Embryonic facial prominence (tissue), 1 donor: ENCODE measurements around the gene SNX13.

Source experiments
- DNase-seq: peaks from one replicate; pipeline ENCODE4 v3.0.0-alpha.2; 2016; ENCODE audit errors: extremely low spot score

The SNX13 gene, protein sequence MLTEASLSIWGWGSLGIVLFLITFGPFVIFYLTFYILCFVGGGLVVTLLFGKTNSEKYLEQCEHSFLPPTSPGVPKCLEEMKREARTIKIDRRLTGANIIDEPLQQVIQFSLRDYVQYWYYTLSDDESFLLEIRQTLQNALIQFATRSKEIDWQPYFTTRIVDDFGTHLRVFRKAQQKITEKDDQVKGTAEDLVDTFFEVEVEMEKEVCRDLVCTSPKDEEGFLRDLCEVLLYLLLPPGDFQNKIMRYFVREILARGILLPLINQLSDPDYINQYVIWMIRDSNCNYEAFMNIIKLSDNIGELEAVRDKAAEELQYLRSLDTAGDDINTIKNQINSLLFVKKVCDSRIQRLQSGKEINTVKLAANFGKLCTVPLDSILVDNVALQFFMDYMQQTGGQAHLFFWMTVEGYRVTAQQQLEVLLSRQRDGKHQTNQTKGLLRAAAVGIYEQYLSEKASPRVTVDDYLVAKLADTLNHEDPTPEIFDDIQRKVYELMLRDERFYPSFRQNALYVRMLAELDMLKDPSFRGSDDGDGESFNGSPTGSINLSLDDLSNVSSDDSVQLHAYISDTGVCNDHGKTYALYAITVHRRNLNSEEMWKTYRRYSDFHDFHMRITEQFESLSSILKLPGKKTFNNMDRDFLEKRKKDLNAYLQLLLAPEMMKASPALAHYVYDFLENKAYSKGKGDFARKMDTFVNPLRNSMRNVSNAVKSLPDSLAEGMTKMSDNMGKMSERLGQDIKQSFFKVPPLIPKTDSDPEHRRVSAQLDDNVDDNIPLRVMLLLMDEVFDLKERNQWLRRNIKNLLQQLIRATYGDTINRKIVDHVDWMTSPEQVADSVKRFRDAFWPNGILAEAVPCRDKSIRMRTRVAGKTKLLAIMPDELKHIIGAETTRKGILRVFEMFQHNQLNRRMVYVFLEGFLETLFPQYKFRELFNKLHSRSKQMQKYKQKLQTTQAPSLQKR

DNA sequence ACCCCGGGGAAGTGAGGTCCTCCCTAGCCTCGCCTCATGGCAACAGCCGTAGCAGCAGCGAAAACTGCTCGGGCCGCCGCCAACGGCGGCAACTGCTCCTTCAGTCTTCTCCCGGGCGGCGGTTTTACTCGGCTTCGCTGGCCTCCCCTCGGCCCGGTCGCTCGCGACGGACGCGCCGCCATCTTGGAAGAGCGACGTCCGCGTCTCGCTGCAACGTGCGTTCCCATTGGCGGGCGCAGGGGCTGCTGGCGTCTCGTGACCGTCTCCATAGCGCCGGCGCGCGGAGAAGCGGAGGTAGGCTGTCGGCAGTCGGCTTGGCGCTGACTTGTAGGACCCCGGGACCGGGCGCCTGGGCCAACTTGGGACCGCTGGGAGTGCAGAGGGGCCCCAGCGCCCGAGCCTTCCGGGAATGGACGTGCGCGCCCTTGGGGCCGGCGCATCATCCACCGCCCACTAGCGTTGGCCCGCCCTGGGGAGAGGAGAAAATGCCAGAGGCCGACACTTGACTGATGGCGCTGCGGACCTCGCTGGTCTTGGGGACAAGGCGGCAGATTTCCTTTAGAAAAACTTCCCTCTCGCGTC, at the start of gene SNX13:
TSS of gene SNX13 (minus strand) at position 193 of the 582 bp plus-strand sequence. CDS start 199 bp downstream, outside the sequence.
- peak; percentile 80 for DNase-seq

DNA sequence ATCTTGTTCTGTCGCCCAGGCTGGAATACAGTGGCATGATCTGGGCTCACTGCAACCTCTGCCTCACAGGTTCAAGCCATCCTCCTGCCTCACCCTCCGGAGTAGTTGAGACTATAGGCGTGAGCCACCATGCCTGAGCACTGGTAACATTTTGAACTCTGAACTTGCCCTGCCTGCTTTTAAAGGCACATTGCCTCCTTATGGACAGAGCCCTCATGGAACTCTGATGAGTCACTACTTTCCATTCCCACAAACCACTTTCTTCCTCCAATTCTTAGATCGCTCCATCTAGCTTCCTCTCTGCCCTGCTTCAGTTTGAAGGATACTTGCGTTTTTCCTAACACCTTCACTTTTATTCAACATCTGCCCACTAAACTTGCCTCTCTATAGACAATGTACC, 49.3 kb upstream of the SNX13 start:
- no peak for DNase-seq

DNA sequence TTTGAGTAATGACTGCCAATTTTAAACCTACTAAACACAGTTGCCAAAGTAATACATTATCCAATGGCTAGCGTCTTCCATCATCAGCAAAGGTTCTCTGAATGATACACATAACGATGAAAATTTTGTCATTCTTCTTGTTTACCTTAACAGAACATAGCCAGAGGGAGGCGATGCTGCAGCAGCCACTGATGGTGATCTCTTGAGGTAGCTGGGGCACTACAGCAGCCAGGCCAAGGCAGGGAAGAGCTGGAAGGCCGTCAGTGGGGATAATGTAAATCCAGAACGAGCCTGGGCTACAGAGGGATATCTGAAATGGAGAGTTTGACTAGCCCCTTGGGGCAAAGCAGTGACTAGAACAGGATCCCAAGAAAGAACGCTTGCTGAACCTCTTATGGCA, 48.6 kb upstream of the SNX13 start:
- no peak for DNase-seq

DNA sequence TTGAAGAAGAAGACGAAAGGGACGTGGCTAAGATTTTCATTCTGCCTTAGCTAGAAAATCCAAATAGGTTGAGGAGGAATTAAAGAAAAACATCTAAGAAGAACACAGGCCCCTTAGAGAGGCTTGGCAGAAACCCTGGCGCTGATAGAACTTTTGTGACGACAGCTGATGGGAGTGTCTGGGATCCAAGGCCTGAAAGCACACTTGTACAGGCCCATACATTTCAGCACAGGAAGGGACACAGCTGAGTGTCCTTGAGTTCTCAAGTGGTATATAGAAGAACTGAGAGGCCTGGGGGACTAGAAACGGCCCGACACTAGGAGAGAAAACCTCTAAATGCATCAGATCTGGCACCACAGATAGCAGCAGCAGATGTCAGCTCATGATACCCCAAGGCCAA, 47.8 kb upstream of the SNX13 start:
- no peak for DNase-seq

DNA sequence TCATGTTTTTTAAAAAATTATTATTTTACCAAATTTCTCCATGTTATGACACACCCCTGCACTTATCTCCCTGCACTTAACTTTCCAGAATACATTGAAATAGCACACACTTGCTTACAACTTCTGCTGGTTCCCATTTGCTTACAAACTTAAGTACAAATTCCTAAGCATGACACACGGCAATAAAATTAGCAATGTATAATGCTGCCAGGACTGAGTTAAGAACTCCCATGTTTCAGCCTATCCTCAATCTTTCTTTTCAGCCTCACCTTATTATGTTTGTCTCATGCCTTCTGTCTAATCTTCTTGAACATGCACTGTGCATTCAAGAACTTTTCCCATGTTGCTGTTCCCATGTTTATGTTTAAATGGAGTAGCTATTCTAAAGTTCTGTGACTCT, 46.6 kb upstream of the SNX13 start:
- DNase-seq: no peak

DNA sequence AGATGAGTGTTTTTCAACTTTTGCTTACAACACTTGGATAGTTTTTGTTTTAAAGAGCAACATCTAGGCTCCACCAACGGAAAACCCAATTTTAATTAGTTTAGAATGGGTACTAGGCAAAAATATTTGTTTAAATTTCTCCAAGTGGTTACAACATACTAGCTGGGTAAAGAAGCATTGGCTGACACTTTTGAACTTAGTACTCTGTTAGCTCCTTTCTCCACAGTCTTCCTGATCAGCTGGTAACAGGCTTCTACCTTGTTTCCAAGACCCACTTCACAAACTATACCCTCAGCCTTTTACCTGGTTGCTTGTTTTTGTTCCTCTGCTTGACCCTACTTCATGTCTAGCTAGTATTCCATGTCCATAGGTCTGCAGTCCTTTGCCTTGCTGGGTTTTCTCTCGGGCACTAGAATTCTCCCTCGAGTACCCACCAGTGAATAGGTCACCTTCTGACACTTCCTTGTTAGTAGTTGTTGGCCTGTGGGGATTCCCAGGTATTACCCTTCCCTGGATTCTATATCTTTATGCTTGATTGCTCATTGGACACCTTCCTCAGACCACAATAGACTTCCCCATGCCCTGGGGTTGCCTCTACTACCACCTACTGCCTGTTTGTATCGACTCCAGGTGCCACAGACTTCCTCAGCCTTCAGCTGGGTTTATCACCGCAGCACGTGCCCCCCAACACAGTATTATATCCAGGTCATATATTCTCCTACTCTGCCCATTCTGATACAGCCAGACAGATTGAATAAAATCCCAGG, 45.4 kb upstream of the SNX13 start:
- no peak for DNase-seq

DNA sequence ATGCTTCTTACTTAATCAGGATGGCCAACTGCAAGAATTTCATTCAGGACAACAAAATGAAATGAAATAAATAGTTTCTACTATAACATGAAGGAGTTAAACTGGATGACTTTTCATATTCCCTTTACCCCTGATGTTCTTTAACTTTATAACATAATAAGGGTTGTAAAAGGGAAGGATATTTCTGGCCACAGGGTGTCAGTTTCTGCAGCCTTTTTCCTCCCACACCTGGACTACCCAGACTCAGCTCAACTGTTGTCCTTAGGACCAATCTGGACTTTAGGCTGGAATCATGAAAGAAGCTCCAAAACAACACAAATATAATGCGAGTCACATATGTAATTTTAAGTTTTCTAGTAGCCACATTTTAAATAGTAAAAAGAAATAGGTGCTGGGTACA, 44.0 kb upstream of the SNX13 start:
- no peak for DNase-seq

DNA sequence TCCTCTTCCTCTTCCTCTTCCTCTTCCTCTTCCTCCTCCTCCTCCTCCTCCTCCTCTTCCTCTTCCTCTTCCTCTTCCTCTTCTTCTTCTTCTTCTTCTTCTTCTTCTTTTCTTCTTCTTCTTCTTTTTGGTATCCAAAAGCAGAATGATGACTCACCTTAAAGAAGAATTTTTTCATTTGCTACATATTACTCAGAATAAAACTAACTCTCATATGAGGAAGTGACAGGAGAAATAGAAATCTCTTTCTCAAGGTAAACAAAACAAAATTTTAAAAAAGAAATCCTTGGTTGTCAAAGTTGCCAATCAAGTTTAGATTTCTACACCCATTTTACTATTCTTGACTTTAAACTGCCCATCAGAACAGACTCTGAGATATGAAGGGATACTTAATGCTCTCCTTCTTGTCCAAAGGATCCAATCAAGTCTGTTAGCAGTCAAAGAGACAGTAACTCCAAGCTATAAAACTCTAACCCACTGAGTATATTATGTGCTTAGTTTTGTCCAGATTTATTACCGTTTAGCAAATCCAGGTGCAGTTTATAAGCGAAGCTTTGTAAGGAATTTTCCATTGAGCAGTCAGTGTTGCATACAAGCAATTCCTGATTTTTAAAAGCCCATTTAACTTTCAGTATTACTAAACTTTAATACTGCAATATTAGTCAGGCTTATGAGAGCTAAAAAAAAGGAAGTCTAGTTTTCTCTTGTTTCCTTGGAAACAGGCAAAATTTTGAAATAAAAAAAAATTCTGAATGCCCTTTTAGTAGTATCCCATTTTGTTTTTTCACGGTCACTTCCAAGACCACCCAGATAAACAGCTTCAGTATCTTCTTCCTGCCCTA, 43.1 kb upstream of the SNX13 start:
- DNase-seq: no peak

DNA sequence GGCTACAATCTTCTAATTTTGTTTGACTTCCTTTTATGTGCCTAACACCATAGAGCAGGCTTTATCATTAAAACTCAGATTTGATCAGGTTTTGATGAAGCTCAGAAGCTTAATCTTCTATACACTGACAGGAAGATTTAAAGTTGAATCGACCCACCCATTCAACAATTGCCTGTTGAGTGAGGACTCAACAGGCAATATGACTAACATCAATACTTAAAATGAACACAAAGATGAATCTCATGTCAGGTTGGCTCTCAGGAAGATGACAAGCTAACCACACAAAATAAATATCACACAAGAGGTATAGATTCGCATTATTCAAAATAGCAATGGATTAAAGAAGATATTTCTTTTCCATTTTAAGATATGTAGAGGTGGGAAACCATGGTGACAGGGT, 36.7 kb upstream of the SNX13 start:
- DNase-seq: no peak

DNA sequence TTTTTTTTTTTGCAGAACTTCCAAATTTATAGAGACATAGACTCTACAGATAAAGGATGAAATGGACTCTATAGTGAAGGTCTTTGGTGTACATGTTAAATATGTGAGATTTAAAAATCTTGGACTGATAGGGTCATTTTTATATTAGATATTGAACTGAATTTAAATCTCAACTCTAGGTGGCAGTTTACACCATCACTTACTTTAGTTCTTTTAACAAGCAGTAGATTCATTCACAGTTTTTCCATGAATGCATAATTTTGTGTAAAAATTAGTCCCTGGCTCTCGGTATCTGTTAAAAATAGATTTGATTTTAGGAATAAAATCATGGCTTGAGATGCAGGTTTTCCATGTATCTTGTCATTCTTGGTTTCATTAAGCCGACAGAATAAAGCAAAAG, 31.1 kb upstream of the SNX13 start:
- no peak for DNase-seq

DNA sequence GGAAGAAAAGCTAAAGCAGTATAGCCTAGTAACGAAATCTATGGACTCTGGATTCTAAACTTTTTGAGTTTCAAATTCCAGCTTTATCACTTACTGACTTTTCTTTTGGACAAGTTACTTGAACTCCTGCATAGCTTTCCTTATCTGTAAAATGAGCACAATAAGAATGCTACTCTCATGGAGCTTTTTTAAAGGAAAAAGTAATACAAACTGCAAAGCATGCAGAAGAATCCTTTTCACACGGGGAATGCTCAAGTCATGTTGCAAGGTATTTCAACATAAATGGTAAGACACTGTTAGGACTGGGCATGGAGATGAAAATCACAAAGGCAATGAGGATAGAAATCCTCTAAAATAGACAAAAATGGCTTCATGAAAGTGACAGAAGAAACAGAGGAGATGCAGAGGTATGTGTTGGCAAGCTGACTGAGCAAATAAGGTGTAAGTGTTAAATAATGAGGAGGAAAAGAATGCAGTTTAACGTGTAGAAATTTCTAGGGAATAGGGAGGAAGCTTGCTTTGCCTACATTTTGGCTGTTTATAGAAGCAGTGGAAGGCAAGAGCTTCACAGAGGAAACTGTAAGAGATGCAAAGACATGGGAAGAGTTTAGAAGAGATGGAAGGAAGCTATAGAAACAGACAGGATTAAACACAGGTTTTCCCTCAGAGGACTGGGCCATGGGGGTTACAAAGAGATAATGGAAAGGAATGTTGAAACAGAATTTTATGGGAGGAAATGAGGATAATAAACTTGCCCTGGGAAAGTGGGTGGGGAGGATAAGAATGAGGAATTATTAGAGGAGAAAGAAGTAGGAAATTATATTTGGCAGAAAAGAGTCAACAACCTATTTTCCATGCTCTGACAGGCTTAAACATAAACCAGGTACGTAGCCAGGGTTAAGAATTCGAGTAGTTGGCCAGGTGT, 28.8 kb upstream of the SNX13 start:
- no peak for DNase-seq

DNA sequence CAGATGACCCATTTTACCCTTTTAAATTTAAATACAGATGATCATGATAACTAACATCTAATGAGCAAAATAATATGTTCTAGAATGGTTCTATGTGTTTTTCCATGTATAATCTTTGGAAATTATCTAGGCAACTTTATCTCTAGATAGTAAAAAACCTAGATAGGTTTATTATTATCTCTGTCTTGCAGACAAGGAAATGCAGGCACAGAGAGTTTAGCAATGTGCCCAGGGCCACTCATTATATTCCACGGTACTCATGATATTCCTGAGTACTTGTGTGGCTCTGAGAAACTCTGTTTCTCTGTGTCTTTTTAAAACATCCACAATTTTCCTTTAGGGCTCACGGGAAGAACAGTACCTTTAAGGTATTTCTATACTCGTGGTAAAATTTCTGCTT, 26.4 kb upstream of the SNX13 start:
- DNase-seq: no peak

DNA sequence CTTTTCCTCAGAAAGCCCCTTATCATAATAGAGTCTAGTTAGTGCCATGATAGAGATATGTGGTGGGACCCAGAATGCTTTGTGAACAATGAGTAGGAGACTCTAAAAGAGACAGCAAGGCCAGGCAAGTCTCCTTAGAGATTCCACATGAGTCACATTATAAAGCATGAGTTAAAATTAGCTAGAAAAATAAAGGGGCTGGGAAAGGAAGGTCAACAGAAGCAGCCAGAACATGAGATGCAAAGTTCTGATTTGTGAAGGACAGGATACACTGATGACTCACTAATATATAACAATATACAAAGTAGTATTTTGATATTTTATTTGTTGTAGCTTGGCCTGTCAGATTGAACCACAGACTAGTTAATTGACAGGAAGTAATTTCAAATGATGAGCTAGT, 25.3 kb upstream of the SNX13 start:
- DNase-seq: no peak

DNA sequence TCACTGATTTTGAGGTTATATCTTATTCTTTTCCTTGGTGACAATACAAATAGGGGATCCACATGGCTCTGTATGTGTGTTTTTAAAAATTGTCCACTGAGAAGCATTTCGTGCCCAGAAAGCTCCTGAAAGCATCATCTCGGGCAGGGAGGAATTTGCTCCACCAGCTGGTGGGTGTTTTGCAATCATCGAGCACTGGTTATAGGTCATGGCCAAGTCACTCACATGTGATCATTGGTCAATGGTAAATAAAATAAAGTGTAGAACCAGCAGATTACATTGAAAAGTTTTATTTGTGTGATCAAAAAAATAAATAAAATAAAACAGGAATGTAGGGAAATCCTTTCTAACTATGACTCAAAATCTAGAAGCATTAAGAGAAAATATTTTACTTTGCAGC, 23.0 kb upstream of the SNX13 start:
- DNase-seq: no peak

DNA sequence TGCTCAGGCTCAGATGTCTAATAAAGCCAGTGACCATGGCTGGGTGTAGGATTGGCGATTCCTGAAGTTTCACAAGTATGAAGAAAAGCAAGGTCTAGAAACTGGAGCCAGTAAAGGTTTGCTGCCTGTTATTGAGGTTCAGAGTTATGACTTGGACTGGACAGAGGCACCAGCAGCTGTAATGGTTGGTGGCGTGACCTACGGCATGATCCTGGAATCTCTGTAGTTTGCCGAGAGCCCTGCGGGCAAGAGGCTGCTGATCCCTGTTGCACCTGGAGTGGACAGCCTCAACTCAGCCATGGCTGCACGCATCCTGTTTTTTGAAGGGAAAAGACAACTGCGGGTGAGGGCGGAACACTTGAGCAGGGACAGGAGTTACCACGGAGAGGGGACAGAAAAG, 22.4 kb upstream of the SNX13 start:
- no peak for DNase-seq

DNA sequence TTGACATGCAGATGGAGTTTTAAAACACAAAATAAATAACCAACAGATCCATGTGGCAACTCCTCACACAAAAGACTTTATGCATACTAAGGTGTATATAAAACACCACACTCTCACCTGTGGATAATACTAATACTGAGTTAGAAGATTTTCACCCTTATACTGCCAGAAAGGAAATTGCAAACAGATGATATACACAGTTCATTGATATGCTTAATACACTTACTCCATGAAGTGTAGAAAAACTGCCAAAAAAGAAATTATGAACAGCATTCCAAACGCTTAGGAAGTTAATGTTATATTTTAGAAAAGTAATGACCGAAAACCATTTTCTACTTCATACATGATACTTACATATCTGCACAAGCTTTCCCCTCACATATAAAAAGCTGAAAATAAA, 17.6 kb upstream of the SNX13 start:
- no peak for DNase-seq

DNA sequence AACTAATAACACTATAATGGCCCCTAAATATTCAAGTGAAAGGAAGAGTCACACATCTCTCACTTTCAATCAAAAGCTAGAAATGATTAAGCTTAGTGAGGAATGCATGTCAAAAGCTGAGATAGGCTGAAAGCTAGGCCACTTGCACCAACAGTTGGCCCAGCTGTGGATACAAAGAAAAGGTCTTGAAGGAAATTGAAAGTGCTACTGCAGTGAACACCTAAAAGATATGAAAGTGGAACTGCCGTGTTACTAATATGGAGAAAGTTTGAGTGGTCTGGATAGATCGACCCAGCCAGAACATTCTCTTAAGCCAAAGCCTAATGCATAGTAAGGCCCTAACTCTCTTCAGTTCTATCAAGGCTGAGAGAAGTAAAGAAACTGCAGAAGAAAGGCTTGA, 12.1 kb upstream of the SNX13 start:
- no peak for DNase-seq

DNA sequence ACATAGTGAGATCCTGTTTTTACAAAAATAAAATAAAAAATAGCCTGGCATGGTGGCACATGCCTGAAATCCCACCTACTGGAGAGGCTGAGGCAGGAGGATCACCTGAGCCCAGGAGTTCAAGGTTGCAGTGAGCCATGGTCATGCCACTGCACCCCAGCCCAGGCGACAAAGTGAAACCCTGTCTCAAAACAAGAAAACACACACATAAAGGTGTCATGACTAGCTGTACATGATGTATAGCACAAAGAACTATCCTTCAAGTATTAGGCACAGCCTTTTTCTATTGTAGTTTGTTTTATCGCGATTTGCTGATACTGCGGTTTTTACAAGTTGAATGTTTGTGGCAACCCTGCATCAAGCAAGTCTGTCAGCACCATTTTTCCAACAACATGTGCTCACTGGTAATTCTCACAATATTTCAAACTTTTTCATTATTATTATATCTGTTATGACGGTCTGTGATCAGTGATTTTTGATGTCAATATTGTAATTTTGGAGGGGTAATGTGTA, 11.5 kb upstream of the SNX13 start:
- DNase-seq: no peak

DNA sequence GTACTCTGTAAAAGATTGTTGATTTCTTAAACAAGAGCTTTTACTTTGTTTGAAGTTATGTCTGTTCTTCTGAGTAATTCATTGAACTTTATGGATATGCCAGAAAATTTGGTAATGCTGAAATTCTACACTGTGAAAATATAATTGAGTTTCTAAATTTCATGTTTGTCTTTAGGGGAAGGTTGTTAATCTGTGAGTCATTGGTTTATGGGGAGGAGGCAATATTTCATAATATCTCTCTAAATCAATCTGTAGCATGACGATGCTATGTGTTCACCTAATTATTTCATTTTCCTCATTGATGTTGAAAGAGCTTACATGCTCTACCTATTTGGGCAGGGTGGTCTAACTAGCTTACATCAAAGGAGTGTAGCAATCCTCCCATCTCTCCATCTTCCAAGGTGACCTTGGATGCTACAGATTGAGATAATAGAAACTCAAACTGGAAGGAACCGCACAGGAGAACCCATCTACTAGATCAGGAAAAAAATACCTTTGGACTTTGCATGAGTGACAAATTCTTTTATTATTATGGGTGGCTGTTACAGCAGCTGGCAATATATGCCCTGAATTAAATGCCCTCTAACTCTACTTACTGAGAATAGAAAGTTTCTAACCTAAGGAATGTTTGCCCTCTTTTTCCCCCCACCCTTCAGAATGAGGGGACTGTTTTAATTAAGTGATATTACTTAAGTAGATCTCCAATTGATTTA, 8.4 kb upstream of the SNX13 start:
- no peak for DNase-seq
